Activated CD8-positive, alpha-beta memory T cell treated with anti-CD3 and anti-CD28 coated beads, Interleukin-2, amount 50 U/mL, for 1 hour (primary cell): ENCODE results near the gene SCGB2B2.
A peak's percentile ranks its signal among the peaks of the same experiment; 100 is the strongest.
"Not testable (repeated sequence)": the region's sequence is repeated elsewhere in the genome, so short reads cannot be mapped to it uniquely, and the experiment has no call there.

ENCODE experiments used
- DNase-seq: peaks from one replicate; pipeline ENCODE4 v3.0.0-alpha.2; 2020; ENCODE audit errors: extremely low read depth

SCGB2B2 gene

DNA sequence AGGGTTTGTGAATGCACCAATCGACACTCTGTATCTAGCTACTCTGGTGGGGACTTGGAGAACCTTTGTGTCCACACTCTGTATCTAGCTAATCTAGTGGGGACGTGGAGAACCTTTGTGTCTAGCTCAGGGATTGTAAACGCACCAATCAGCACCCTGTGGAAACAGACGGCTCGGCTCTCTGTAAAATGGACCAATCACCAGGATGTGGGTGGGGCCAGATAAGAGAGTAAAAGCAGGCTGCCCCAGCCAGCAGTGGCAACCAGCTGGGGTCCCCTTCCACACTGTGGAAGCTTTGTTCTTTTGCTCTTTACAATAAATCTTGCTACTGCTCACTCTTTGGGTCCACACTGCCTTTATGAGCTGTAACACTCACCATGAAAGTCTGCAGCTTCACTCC is 8.3 kb downstream of the SCGB2B2 start:
- not testable (repeated sequence) for DNase-seq

DNA sequence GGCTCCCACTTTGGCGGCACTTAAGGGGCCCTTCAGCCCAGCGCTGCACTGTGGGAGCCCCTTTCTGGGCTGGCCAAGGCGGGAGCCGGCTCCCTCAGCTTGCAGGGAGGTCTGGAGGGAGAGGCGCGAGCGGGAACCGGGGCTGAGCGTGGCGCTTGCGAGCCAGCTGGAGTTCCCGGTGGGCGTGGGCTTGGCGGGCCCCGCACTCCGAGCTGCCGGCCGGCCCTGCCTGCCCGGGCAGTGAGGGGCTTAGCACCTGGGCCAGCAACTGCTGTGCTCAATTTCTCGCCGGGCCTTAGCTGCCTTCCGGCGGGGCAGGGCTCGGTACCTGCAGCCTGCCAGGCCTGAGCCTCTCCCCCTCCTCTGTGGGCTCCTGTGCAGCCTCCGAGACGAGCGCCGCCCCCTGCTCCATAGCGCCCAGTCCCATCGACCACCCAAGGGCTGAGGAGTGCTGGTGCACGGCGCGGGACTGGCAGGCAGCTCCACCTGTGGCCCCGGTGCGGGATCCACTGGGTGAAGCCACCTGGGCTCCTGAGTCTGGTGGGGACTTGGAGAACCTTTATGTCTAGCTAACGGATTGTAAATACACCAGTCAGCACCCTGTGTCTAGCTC is 8.8 kb downstream of the SCGB2B2 start:
- DNase-seq = not testable (repeated sequence)

DNA sequence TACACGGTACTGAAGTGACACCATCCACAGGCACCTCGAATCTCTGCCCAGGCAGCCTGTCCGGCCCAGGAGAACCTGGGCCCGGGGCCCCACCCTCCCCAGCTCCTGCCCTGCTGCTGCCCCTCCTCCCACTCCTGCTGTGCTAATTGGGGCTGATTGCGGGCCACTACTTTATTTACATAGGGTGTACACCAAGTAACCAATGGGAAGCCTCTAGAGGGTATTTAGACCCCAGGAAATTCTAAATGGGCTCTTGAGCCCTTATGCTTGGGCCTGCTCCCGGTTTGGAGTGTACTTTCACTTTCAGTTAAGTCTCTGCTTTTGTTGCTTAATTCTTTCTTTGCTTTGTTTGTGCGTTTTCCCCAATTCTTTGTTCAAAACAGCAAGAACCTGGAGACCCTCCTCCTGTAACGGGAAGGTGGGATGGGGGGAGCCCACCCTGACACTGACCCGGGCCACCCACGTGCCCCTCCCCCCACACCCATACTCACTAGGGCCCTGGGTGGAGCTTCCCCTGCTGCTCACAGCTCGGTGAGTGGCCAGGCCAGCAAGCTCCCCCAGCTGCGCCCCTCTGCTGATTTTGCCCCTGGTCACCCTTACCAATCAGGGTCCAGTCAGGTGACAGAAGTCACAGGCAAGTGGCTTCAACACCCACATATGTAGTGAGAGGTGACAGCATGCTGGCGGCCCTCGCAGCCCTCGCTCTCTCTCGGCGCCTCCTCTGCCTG is 9.4 kb downstream of the SCGB2B2 start:
- DNase-seq = no peak

DNA sequence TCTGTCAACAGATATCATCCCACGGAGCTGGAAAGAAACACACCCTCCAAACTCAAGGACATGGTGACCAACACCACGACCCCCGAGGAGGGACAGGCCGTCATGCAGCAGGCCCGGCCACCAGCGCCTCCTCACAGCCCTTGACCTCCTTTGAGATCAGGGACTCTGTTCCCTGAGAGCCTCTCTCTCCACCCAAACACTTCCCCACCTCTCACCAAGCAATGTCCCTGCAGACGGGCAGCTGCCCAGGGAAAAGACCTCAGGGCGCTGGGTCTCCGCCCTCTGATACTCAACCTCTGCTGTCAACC is 10.0 kb downstream of the SCGB2B2 start:
- DNase-seq = no peak

DNA sequence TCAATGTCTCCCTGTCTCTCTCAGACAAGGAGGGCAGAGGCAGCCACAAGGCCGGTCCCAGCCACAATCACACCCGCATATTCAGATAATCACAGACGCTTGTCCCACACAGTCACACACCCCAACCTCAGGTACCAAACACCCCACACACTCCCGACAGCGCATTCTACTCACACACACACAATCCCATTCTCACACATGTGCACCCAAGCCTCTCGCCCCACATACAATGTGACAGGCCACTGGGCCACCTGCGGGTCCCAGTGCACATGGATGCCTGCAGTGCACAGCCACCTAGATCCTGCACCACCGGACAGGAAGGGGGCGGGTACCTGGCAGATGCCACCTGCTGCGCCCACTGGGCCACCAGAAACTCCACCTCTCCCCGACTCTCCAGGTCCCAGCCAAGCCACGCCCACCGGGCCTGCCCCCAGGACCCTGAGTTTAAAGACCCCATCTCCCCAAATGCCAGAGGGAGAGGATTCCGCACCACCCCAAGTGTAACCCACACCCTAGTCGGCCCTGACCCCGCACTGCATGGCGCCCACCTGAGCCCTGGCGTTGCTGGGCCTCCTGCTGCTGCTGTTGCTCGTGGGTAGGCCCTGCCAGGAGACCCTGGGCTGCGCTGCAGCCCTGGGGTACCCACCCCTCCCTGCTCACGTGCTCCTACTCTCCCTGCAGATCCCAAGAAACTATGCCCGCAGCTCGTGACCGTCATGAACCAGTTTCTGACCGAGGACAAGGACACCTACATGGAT is 10.6 kb downstream of the SCGB2B2 start:
- DNase-seq = no peak

DNA sequence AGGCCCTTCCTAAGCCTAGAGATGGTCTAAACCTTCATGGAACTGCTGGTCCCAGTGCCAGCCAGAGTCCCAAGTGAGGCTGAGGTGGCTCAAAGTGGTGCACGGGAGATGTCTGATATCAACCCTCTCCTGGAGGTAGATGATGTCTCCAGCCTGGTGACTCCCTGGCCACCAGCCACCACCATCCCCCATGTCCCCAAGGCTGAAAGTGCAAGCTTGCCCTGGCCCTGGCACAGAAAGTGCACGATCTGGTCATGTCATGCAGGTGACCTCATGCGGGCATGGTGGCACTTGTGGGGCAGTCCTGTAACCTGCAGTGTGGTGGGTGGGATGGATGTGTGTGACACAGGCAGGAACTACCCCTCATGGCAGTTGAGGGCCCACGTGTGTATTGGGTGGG is 11.7 kb downstream of the SCGB2B2 start:
- not testable (repeated sequence) for DNase-seq

DNA sequence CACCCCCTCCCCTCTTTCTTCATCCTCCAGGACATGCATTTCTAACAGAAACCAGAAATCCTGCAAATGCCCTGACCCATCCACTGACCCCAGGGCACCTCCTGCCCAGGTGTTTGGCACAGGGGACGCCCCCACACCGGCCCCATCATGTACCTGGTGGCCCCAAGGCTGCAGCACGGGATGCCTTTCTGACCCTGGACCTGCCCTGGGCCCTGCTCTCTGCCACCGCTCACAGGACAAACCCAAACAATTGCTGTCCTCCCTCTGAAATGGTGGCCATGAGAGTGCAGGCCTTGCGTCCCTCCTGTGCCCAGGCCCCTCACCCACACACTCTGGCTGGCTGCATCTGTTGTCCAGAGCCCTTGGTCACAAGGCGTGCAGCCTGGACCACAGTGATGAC is 12.1 kb downstream of the SCGB2B2 start:
- DNase-seq = no peak

DNA sequence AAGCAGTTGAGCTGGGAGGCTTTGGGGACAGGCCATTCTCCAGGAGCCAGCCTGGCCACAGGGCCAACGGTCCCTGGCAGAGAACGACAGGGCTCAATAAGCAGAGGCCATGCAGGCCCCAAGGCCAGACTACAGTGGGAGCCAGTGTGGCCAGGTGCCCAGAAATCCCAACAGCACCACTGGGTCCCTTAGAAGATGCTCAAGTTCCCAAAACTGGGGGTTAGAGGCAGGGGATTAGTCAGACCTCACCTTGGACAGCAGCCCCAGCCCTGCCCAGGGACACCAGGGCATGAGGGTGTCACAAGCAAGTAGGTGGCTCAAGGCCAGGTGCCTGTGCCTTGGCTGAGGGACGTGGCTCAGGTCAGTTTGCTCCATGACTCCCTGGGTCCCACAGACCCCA is 12.8 kb downstream of the SCGB2B2 start:
- no peak for DNase-seq

DNA sequence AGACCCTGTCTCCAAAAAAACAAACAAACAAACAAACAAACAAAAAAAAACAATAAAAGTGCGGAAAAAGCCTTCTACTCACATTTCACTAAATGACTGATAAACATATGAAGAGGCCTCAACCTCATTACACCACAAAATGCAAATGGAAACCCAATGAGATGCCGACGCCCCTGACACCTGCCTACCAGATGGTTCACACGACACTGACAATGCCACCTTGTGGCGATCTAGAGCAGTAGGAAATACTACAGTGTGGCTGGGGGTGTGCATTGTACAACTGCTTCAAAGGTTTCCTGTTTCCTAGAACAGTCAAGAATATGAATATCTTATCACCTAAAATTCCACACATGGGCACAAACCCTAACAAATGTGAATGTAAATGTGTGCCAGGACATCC is 14.0 kb downstream of the SCGB2B2 start:
- DNase-seq = no peak

DNA sequence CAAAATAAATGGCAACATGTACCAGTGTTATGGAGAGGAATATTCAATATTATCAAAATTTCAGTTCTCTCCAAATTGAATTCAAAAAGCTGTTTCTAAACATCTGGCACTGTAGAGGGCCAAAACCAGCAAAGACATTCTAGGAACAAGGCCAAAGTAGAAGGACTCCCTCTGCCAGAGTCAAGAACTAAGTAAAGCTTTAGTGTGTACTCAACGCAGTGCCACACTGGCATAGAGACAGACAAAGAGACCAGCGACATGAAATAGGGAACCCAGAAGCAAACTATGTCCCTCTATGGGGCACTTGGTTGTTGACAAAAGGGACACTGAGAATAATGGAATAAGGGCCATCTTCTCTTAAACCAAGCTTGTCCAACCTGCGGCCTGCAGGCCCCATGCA is 15.6 kb downstream of the SCGB2B2 start:
- DNase-seq = no peak

DNA sequence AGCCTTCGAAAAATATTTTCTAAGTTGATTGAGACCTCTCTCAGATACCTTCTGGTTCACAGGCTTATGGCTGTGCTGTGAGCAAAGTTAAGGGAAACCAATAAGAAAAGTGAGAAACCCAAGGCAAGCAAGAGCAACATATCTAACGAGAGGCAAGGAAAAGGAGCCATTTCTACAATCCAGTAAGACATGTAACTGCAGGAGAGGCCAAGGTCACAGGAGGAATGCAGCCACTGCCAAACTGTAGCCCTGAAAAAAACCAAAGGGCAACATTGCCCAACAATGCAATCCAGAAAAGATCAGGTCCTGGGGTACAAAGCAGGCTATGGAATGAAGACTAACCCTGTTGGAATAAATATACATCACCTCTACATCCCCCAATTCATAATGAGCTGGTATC is 21.3 kb downstream of the SCGB2B2 start:
- no peak for DNase-seq

DNA sequence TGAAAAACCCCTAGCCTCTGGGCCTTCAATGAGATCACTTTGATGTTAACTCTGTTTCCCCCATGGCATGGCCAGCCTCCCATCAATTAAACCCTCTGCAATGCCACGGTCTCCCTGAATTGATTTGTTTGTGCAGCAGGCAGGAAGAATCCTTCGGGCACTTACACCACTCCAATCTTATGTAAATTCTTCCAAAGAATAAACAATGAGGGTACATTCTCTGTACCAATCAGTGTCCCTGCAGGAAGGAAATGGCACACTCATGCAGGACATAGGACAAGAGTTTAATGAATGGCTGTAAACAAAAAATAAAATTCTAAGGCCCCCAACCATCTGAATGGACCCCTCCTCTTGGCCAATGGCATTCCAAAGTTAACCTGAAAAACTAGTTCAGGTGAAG is 22.2 kb downstream of the SCGB2B2 start:
- DNase-seq = no peak

DNA sequence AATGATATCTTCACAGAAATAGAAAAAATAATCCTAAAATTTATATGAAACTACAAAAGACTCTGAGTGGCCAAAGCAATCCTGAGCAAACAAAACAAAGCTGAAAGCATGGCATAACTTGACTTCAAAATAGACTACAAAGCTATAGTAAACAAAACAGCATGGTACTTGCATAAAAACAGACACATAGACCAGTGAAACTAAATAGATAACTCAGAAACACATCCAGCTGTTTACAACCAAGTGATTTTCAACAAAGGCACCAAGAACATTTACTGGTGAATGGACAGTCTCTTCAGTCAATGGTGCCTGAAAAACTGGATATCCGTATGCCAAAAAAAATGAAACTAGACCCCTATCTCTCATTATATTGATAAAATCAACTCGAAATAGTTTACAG is 25.2 kb downstream of the SCGB2B2 start:
- DNase-seq = no peak

DNA sequence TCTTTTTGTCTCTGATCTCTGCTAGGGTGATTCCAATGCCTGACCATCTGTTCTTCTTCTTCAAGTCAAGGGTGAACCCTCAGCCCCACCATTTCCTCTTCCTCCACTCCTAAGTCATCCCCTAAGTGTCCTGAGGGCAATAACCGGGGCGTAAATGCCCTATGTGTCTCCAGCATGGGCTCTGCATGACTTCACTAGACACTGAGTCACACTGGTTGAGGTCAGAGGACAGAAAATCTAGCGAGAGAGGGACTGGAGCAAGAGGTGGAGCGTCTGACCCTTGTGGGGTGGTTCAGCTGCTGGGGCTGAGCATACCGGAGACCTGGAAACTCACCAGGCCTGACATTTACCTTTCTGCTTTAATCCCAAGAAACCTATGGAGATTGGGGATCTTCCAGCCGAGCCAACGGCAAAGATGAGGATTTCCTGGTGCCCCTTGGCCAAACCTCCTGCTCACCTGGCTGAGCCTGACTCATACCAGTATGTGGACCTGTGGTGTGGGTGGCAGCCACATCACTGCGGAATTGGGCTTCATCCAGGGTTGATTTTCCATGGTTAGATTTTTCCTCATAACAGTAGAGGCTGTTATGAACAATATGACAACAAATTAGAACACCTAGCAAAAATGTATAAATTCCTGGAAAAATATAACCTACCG is 26.9 kb downstream of the SCGB2B2 start:
- no peak for DNase-seq

DNA sequence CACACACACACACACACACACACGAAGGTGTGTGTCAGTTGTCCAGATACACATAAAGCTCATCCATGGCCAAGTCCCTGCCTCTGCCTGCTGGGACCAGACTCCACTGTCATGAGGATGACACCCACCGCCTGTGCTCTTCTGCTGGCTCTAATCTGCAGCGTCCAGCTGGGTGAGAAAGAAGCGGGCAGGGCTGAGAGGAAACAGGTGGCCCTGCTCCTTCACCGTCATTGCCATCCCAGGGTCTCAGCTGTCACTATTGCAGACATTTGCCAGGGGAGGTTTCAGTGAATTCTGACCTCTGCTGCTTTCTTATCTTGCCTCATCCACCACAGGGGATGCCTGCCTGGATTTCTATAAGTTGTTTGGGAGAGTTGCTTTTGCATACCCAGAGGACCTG is 31.4 kb downstream of the SCGB2B2 start:
- DNase-seq = no peak

DNA sequence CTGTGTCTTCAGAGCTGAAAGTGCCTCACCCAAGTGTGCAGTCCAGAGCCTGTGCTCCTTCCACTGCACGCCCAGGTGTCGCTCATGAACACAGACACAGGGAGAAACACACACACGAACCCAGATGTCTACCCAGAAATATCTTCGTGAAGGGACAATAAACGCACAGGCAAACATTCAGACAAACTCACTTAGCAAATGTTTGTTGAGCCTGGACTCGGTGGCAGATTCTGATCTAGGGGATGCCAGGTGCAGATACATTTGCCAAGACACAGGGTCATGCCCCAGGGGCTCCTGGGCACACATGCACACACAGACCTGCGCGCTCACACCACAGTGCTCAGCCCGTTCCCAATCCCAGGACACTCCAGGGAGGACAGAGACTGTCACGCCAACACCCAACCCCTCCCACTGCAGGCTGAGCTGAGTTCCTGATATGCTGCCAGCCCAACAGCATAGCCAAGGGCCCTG is 31.9 kb downstream of the SCGB2B2 start:
- no peak for DNase-seq

DNA sequence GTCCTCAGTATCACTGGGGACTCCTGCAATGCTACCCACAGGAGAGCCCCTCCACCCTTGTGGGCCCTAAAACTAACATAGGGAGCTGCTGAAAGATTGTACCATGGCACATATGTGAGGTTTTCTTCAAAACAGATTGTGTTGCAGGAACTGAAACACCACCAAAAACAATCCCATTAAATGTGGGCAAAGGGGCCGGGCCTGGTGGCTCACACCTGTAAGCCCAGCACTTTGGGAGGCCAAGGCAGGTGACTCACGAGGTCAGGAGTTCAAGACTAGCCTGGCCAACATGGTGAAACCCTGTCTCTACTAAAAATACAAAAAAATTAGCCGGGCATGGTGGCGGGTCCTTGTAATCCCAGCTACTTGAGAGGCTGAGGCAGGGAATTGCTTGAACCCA is 34.7 kb downstream of the SCGB2B2 start:
- DNase-seq = no peak

DNA sequence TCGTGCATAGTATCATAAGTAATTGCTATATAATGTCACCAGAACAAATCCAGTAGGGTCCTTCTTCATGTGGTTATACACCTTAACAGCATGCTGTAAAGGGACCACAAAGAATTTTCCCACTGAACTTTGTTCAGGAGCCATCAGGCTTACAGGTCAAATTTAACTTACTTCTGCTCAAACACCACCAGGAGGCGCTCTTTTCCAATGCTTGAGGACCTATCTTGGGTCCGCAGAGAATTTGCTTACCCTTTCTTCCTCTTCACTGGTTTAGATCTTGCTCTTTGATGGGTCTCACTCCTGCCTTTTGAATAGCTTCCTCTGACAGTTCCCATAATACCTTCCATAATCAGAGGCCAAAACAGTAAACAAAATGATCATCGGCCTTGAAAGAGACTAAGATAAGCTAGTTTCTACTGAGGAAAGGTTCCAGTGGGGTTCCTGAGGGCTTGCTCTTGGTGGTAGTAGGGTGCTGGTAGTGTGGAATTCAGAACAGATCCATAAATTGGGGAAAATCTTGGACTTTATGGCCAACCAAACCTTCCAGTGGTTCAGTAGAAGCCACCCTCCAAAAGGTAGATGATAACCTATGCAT is 37.4 kb downstream of the SCGB2B2 start:
- DNase-seq = peak; percentile 46

DNA sequence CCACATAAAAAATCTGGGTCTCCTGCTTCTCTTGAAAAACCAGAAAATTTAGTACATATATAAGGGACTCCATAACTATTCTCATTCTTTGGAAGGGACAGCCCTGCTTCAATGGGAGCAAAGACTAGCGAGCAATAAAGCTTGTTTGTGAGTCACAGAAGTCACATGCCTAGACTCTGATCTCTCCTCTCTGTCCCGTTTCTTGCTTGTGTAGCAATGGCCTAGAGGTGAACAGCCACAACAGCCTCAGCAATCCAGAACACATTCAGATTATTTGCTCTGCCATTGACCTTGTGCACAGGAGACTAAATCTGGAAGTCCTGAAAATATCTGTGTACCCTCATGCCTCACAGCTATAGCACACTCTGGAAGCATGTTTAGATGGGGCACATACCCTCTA is 43.2 kb downstream of the SCGB2B2 start:
- no peak for DNase-seq
